Measurements from ENCODE around the gene PRRC2B.

PRRC2B gene

GRCh38 chr9:131436865-131437271 lies 43.0 kb downstream of the PRRC2B start:
- H3K9ac ChIP-seq (ENCODE audit: low read depth, low read length), result no peak overlapping the region
- H3K27me3 ChIP-seq (ENCODE audit: control insufficient read depth, insufficient read depth, low read length), result no peaks in the 10 kb centered on the region
- no peaks in the 10 kb centered on the region for H3K9me3 ChIP-seq (ENCODE audit: control insufficient read depth, insufficient read depth, low read length)
- peak overlapping the region; percentile 71 for H3K27ac ChIP-seq (ENCODE audit: low read depth, low read length)
- H3K36me3 ChIP-seq (ENCODE audit: control insufficient read depth, insufficient read depth, low read length), result peaks cover 95% of the 10 kb centered on the region
- peaks cover 66% of the 10 kb centered on the region for H3K4me1 ChIP-seq (ENCODE audit: control insufficient read depth, insufficient read depth, low read length)
- H3K4me3 ChIP-seq (ENCODE audit: low read depth, low read length), result peak overlapping the region; percentile 18

GRCh38 chr9:131438190-131438589 lies 44.3 kb downstream of the PRRC2B start:
- Histone ChIP-seq H3K27me3 (ENCODE audit: control insufficient read depth, insufficient read depth, low read length) (no peaks in the 10 kb centered on the region), H3K36me3 (ENCODE audit: control insufficient read depth, insufficient read depth, low read length) (peaks cover 91% of the 10 kb centered on the region), H3K9me3 (ENCODE audit: control insufficient read depth, insufficient read depth, low read length) (no peaks in the 10 kb centered on the region), H3K9ac (ENCODE audit: low read depth, low read length) (no peak overlapping the region), H3K27ac (ENCODE audit: low read depth, low read length) (peak overlapping the region; percentile 59), H3K4me3 (ENCODE audit: low read depth, low read length) (no peak overlapping the region), H3K4me1 (ENCODE audit: control insufficient read depth, insufficient read depth, low read length) (peaks cover 52% of the 10 kb centered on the region)

- peaks cover 89% of the 10 kb centered on the region for H3K36me3 ChIP-seq (ENCODE audit: control insufficient read depth, insufficient read depth, low read length)
- H3K27ac ChIP-seq (ENCODE audit: low read depth, low read length), result no peak overlapping the region
- no peak overlapping the region for H3K9ac ChIP-seq (ENCODE audit: low read depth, low read length)
Observed at GRCh38 chr9:131439224-131439623, 45.3 kb downstream of the PRRC2B start.

GRCh38 chr9:131441441-131441840 lies 47.6 kb downstream of the PRRC2B start:
- Histone ChIP-seq H3K36me3 (ENCODE audit: control insufficient read depth, insufficient read depth, low read length) (peaks cover 93% of the 10 kb centered on the region), H3K27ac (ENCODE audit: low read depth, low read length) (no peak overlapping the region), H3K4me3 (ENCODE audit: low read depth, low read length) (no peak overlapping the region), H3K4me1 (ENCODE audit: control insufficient read depth, insufficient read depth, low read length) (peaks cover 23% of the 10 kb centered on the region), H3K27me3 (ENCODE audit: control insufficient read depth, insufficient read depth, low read length) (no peaks in the 10 kb centered on the region), H3K9ac (ENCODE audit: low read depth, low read length) (no peak overlapping the region), H3K9me3 (ENCODE audit: control insufficient read depth, insufficient read depth, low read length) (no peaks in the 10 kb centered on the region)

More at GRCh38 chr9:131439224-131439623, 45.3 kb downstream of the PRRC2B start:
- H3K4me3 ChIP-seq (ENCODE audit: low read depth, low read length), result no peak overlapping the region
- peaks cover 42% of the 10 kb centered on the region for H3K4me1 ChIP-seq (ENCODE audit: control insufficient read depth, insufficient read depth, low read length)
- no peaks in the 10 kb centered on the region for H3K9me3 ChIP-seq (ENCODE audit: control insufficient read depth, insufficient read depth, low read length)
- H3K27me3 ChIP-seq (ENCODE audit: control insufficient read depth, insufficient read depth, low read length), result no peaks in the 10 kb centered on the region

GRCh38 chr9:131442351-131442750 lies 48.5 kb downstream of the PRRC2B start:
- peaks cover 93% of the 10 kb centered on the region for H3K36me3 ChIP-seq (ENCODE audit: control insufficient read depth, insufficient read depth, low read length)
- H3K9ac ChIP-seq (ENCODE audit: low read depth, low read length), result no peak overlapping the region
- H3K4me3 ChIP-seq (ENCODE audit: low read depth, low read length), result no peak overlapping the region
- H3K4me1 ChIP-seq (ENCODE audit: control insufficient read depth, insufficient read depth, low read length), result peaks cover 14% of the 10 kb centered on the region
- no peaks in the 10 kb centered on the region for H3K9me3 ChIP-seq (ENCODE audit: control insufficient read depth, insufficient read depth, low read length)
- no peak overlapping the region for H3K27ac ChIP-seq (ENCODE audit: low read depth, low read length)
- no peaks in the 10 kb centered on the region for H3K27me3 ChIP-seq (ENCODE audit: control insufficient read depth, insufficient read depth, low read length)

GRCh38 chr9:131443648-131444047 lies 49.8 kb downstream of the PRRC2B start:
- no peak overlapping the region for H3K9ac ChIP-seq (ENCODE audit: low read depth, low read length)
- H3K9me3 ChIP-seq (ENCODE audit: control insufficient read depth, insufficient read depth, low read length), result no peaks in the 10 kb centered on the region
- no peak overlapping the region for H3K27ac ChIP-seq (ENCODE audit: low read depth, low read length)
- peaks cover 92% of the 10 kb centered on the region for H3K36me3 ChIP-seq (ENCODE audit: control insufficient read depth, insufficient read depth, low read length)
- H3K4me3 ChIP-seq (ENCODE audit: low read depth, low read length), result no peak overlapping the region
- no peaks in the 10 kb centered on the region for H3K27me3 ChIP-seq (ENCODE audit: control insufficient read depth, insufficient read depth, low read length)
- H3K4me1 ChIP-seq (ENCODE audit: control insufficient read depth, insufficient read depth, low read length), result 0 out of 2 replicates have a peak, but pooled peaks cover 1% of the 10 kb centered on the region

GRCh38 chr9:131446276-131446675 lies 52.4 kb downstream of the PRRC2B start:
- H3K36me3 ChIP-seq (ENCODE audit: control insufficient read depth, insufficient read depth, low read length), result peaks cover 91% of the 10 kb centered on the region

GRCh38 chr9:131447148-131447547 lies 53.3 kb downstream of the PRRC2B start:
- Histone ChIP-seq H3K36me3 (ENCODE audit: control insufficient read depth, insufficient read depth, low read length) (peaks cover 92% of the 10 kb centered on the region), H3K4me3 (ENCODE audit: low read depth, low read length) (no peak overlapping the region), H3K9ac (ENCODE audit: low read depth, low read length) (no peak overlapping the region), H3K4me1 (ENCODE audit: control insufficient read depth, insufficient read depth, low read length) (no peaks in the 10 kb centered on the region), H3K27ac (ENCODE audit: low read depth, low read length) (no peak overlapping the region), H3K9me3 (ENCODE audit: control insufficient read depth, insufficient read depth, low read length) (no peaks in the 10 kb centered on the region), H3K27me3 (ENCODE audit: control insufficient read depth, insufficient read depth, low read length) (no peaks in the 10 kb centered on the region)

More at GRCh38 chr9:131446276-131446675, 52.4 kb downstream of the PRRC2B start:
- Histone ChIP-seq H3K4me1 (ENCODE audit: control insufficient read depth, insufficient read depth, low read length) (no peaks in the 10 kb centered on the region), H3K27me3 (ENCODE audit: control insufficient read depth, insufficient read depth, low read length) (no peaks in the 10 kb centered on the region), H3K27ac (ENCODE audit: low read depth, low read length) (no peak overlapping the region), H3K9me3 (ENCODE audit: control insufficient read depth, insufficient read depth, low read length) (no peaks in the 10 kb centered on the region), H3K4me3 (ENCODE audit: low read depth, low read length) (no peak overlapping the region), H3K9ac (ENCODE audit: low read depth, low read length) (no peak overlapping the region)

- Histone ChIP-seq H3K27me3 (ENCODE audit: control insufficient read depth, insufficient read depth, low read length) (no peaks in the 10 kb centered on the region), H3K36me3 (ENCODE audit: control insufficient read depth, insufficient read depth, low read length) (peaks cover 92% of the 10 kb centered on the region), H3K9ac (ENCODE audit: low read depth, low read length) (no peak overlapping the region)
Observed at GRCh38 chr9:131447600-131447999, 53.7 kb downstream of the PRRC2B start.

GRCh38 chr9:131448818-131449217 lies 54.9 kb downstream of the PRRC2B start:
- H3K9ac ChIP-seq (ENCODE audit: low read depth, low read length), result no peak overlapping the region
- peaks cover 97% of the 10 kb centered on the region for H3K36me3 ChIP-seq (ENCODE audit: control insufficient read depth, insufficient read depth, low read length)
- H3K27me3 ChIP-seq (ENCODE audit: control insufficient read depth, insufficient read depth, low read length), result no peaks in the 10 kb centered on the region
- H3K4me1 ChIP-seq (ENCODE audit: control insufficient read depth, insufficient read depth, low read length), result no peaks in the 10 kb centered on the region
- H3K4me3 ChIP-seq (ENCODE audit: low read depth, low read length), result no peak overlapping the region
- no peak overlapping the region for H3K27ac ChIP-seq (ENCODE audit: low read depth, low read length)
- H3K9me3 ChIP-seq (ENCODE audit: control insufficient read depth, insufficient read depth, low read length), result no peaks in the 10 kb centered on the region

More at GRCh38 chr9:131447600-131447999, 53.7 kb downstream of the PRRC2B start:
- no peaks in the 10 kb centered on the region for H3K4me1 ChIP-seq (ENCODE audit: control insufficient read depth, insufficient read depth, low read length)
- no peak overlapping the region for H3K27ac ChIP-seq (ENCODE audit: low read depth, low read length)
- H3K9me3 ChIP-seq (ENCODE audit: control insufficient read depth, insufficient read depth, low read length), result no peaks in the 10 kb centered on the region
- H3K4me3 ChIP-seq (ENCODE audit: low read depth, low read length), result no peak overlapping the region

- Histone ChIP-seq H3K27ac (ENCODE audit: low read depth, low read length) (no peak overlapping the region), H3K36me3 (ENCODE audit: control insufficient read depth, insufficient read depth, low read length) (peaks cover 97% of the 10 kb centered on the region), H3K4me3 (ENCODE audit: low read depth, low read length) (no peak overlapping the region), H3K27me3 (ENCODE audit: control insufficient read depth, insufficient read depth, low read length) (no peaks in the 10 kb centered on the region), H3K9ac (ENCODE audit: low read depth, low read length) (no peak overlapping the region), H3K4me1 (ENCODE audit: control insufficient read depth, insufficient read depth, low read length) (no peaks in the 10 kb centered on the region), H3K9me3 (ENCODE audit: control insufficient read depth, insufficient read depth, low read length) (no peaks in the 10 kb centered on the region)
Observed at GRCh38 chr9:131449276-131449675, 55.4 kb downstream of the PRRC2B start.

GRCh38 chr9:131454028-131454427 lies 60.1 kb downstream of the PRRC2B start:
- Histone ChIP-seq H3K4me1 (ENCODE audit: control insufficient read depth, insufficient read depth, low read length) (no peaks in the 10 kb centered on the region), H3K27me3 (ENCODE audit: control insufficient read depth, insufficient read depth, low read length) (no peaks in the 10 kb centered on the region), H3K9ac (ENCODE audit: low read depth, low read length) (no peak overlapping the region), H3K9me3 (ENCODE audit: control insufficient read depth, insufficient read depth, low read length) (no peaks in the 10 kb centered on the region), H3K36me3 (ENCODE audit: control insufficient read depth, insufficient read depth, low read length) (peaks cover 97% of the 10 kb centered on the region), H3K4me3 (ENCODE audit: low read depth, low read length) (no peak overlapping the region), H3K27ac (ENCODE audit: low read depth, low read length) (no peak overlapping the region)

All from HUES48 (cell line).